H54 (cell line): ENCODE measurements around the gene LRGUK.
"Not testable (repeated sequence)": the region's sequence is repeated elsewhere in the genome, so short reads cannot be mapped to it uniquely, and the experiment has no call there.

Experiments used
- DNase-seq: peaks from one replicate; pipeline ENCODE4 v3.0.0; 2011; ENCODE audit warnings: low spot score, mixed read lengths; ENCODE audit not compliant: insufficient read length
- FAIRE-seq: peaks from 3 replicates; lab custom pipeline; 2011; peaks lifted over from hg19 to GRCh38; lab: Jason Lieb, UNC
- POLR2A ChIP-seq: IDR thresholded peaks from 2 replicates; pipeline ENCODE4 v1.6.1; 2011; ENCODE audit warnings: low read depth, mild to moderate bottlenecking, low read length

LRGUK gene

DNA sequence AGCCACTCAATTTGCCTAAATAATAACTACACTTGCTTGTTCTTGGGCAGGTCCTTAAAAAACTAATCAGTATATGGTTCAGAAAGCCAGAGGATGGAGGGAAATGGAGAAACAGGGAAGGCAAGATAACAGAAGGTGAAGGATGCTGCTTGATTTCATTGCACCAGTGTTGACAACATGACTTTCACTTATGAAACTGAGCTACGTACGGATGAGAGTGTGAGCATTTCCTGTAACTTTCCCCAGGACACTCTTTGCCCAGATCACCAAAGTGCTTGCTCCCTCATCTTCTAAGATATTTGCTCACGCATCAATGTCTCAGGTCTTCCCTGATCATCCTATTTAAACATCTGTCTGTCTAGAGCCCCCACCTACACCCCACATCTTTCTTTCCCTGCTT is 152.2 kb downstream of the LRGUK start:
- no peak for FAIRE-seq
- no peak for TF ChIP-seq POLR2A
- no peak for DNase-seq

DNA sequence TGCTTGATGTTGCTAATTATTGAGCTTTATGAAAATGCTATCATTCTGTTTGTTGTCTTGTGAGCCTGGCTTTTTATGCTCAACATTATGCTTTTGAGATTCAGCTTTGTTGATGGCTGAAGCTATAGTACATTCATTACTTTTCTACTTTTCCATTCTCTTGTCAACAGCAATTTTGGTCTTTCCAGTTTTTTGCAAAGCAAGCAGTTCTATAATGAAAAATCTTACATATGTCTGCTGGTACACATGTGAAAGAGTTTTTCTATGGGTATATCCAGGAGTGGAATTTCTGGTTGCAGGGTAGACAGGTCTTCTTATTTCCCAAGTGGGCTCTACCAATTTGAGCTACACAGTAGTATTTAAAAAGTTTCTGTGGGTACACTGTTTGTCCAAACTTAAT is 152.8 kb downstream of the LRGUK start:
- no peak for DNase-seq
- no peak for FAIRE-seq
- TF ChIP-seq POLR2A, result no peak

DNA sequence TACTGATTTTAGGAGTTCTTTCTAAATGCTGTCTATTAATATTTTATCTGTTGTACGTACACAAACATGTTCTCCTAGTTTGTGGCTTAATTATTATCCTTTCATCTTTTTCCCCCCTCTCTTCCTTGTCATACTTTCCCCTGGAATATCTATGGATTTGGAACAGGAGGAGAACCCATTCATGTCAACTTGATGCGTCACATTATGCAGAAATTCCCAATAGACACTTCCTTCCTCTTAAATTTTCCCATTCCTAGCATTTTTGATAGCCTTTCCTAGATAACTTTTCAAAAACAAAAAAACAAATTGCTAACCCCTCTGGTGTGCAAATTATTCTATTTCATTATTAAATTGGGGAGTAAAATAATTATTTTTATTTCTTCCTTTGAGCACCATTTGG is 153.4 kb downstream of the LRGUK start:
- TF ChIP-seq POLR2A, result no peak
- no peak for FAIRE-seq

GRCh38 chr7:134284011-134284410 is 156.9 kb downstream of the LRGUK start:
- DNase-seq, result no peak
- FAIRE-seq, result no peak
- no peak for TF ChIP-seq POLR2A

More for the DNA sequence above, 153.4 kb downstream of the LRGUK start:
- DNase-seq, result no peak

GRCh38 chr7:134284952-134285351 is 157.8 kb downstream of the LRGUK start:
- FAIRE-seq (no peak), DNase-seq (no peak)
- TF ChIP-seq POLR2A, result no peak

DNA sequence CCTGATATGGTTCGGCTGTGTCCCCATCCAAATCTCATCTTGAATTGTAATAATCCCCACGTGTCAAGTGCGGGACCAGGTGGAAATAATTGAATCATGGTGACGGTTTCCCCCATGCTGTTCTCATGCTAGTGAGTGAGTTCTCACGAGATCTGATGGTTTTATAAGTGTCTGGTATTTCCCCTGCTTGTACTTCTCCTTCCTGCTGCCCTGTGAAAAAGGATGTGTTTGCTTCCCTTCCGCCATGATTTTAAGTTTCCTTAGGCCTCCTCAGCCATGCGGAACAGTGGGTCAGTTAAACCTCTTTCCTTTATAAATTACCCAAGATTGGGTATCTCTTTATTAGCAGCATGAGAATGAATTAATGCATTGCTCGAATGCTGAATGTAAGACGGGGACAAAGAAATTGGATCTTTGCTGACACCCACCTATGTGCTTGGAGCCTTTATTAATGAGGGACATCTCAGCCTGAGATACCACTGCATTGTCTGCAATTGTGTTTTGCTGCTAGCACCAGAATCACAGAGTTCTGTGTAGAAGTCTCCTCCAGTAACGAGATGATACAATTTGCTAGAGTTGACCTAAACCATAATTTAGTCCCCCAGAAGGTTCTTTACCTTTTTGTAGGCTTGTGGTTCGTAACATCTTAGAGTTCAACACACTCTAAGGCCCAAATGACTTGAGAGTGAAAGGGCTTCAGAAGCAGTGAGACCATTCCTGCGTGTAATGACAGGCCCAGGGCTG is 160.9 kb downstream of the LRGUK start:
- FAIRE-seq, result no peak
- no peak for TF ChIP-seq POLR2A

GRCh38 chr7:134289423-134289822 is 162.3 kb downstream of the LRGUK start:
- FAIRE-seq (no peak), DNase-seq (no peak)
- TF ChIP-seq POLR2A, result no peak

More for the DNA sequence above, 160.9 kb downstream of the LRGUK start:
- DNase-seq, result no peak

DNA sequence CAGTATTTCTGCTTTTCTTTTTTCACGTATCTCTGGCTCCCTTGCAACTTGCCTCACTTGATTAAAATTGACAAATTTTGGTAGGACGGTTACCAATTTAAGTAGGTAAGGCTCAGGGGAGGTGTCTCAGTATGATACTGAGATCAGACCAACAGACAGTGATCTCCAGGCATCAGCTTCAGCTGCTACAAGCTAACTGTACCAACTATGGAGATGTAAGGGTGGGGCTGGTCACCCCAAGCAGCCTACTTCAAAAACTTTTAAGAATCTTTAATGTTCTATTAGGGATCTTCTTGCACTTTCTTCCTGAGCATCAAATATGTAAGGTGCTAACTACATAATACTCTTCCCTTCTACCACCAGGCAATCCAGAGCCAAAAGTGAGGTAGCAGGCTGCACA is 162.7 kb downstream of the LRGUK start:
- TF ChIP-seq POLR2A, result no peak
- FAIRE-seq (no peak), DNase-seq (no peak)

DNA sequence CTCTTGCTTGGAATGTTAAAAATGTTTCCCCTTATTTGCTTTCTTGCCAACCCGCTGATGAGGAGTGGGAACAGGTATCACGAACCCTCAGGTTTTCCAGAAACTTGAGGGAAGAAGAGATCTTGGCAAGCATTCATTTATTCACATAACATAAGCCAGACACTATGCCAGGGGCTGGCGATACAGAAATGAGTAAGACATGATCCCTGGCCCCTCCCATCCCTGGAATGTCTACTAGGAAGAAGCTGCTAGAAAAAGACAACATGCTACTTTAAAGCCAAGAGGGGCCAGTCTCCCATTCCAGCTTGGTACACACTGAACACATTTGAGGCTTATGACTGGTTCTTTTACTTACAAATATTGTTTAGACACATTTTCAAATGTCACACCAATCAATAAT is 163.1 kb downstream of the LRGUK start:
- no peak for TF ChIP-seq POLR2A
- no peak for DNase-seq
- FAIRE-seq, result no peak

DNA sequence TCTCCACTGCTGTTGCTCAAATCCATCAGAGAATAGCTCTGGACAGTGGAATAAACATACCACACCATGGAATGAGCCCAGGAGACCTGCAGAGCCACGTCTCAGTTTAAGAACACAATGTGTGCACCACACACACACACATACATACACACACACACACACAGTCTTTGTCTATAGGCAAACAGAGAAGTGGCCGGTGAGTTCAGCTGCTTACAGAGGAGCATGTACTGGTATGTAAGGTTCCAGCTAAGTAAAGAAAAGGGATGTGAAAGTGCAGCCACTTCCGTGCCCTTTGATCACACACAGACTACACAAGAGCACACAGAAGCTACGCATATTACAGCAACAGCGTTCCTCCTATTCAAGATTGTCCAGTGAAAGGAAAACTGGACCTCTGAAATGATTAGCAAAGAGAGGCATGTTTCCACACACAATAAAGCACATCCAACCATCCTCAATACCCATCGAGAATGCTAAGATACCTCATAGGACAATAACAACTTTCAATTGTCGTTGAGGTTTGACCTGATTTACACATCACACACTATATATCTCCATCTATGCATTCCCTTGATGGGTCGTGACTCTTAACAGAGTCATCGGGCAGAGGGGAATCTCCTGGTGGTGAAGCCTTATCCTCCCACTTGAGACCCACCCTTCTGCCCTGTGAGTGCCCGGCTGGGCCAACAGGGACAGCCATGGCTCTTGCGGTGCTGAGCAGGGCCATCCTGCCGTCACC is 166.0 kb downstream of the LRGUK start:
- TF ChIP-seq POLR2A, result no peak
- no peak for FAIRE-seq
- no peak for DNase-seq

DNA sequence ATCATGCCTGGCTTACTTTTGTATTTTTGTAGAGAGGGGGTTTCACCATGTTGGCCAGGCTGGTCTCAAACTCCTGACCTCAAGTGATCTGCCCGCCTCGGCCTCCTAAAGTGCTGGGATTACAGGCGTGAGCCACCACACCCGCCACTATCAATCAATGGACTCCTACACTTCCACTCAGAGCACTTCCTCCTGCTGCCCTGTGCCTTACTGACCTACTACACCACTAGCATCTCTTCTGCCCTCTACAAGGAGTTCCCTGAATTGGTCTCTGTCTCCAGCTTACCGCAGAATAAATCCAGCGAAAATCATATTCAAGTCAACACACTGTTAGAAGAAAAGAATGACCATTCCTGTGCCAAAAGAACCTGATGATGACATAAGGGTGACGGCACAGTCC is 168.8 kb downstream of the LRGUK start:
- FAIRE-seq, DNase-seq: not testable (repeated sequence)

GRCh38 chr7:134297489-134297888 is 170.3 kb downstream of the LRGUK start:
- DNase-seq (no peak), FAIRE-seq (no peak)
- no peak for TF ChIP-seq POLR2A

- TF ChIP-seq POLR2A, result no peak
- FAIRE-seq (no peak), DNase-seq (no peak)
Measured at GRCh38 chr7:134298902-134299683, 172.0 kb downstream of the LRGUK start.

- no peak for TF ChIP-seq POLR2A
- no peak for FAIRE-seq
- DNase-seq, result no peak
Measured at GRCh38 chr7:134300988-134301387, 173.8 kb downstream of the LRGUK start.
